OCI-LY7 (cell line): ENCODE results near the gene SLC35E1. TPM values are rescaled to one million over a fixed set of nuclear protein-coding genes. Genes with fewer than 3 reads are reported as not detected.

Experiments used
- BruUV-seq: library from RNA; stranded (reverse); fragments of 400-500 nt; replicated peaks from 2 replicates; lab custom pipeline; 2021; lab: Mats Ljungman, UMichigan
- CTCF ChIA-PET: fragments of 300-600 bp; sonication (Branson Sonifier 250); formaldehyde crosslinking; loops from one replicate; lab custom pipeline; 2022; ENCODE audit warnings: antibody characterized with exemption; ENCODE audit not compliant: unreplicated experiment; lab: Charles Lee
- POLR2A ChIA-PET: fragments of 300-600 bp; sonication (Branson Sonifier 250); formaldehyde crosslinking; loops from one replicate; lab custom pipeline; 2022; ENCODE audit warnings: antibody characterized with exemption; lab: Charles Lee
- DNase-seq: peaks from one replicate; pipeline ENCODE4 v3.0.0-alpha.2; 2015; ENCODE audit warnings: low spot score
- H2AFZ ChIP-seq: fragments of 200-600 bp; sonication (generic), shearing (Covaris generic); 2 replicates; pipeline ENCODE4 v1.6.1; 2014; ENCODE audit warnings: mild to moderate bottlenecking, antibody characterized with exemption, low read length, moderate library complexity
- H3K27ac ChIP-seq: fragments of 200-600 bp; sonication (generic); 2 replicates; pipeline ENCODE4 v1.5.1; 2014; ENCODE audit warnings: mixed run types, low read depth, mild to moderate bottlenecking, moderate library complexity, low read length, inconsistent platforms; ENCODE audit not compliant: poor library complexity, severe bottlenecking
- H3K36me3 ChIP-seq: fragments of 200-600 bp; sonication (generic); 2 replicates; pipeline ENCODE4 v1.6.1; 2014; ENCODE audit warnings: mild to moderate bottlenecking, antibody characterized with exemption, low read length, moderate library complexity, mixed read lengths; ENCODE audit not compliant: insufficient read depth
- H3K4me1 ChIP-seq: fragments of 200-600 bp; sonication (generic); 2 replicates; pipeline ENCODE4 v1.5.1; 2014; ENCODE audit warnings: mild to moderate bottlenecking, low read length; ENCODE audit not compliant: insufficient read depth, poor library complexity, severe bottlenecking
- H3K4me2 ChIP-seq: fragments of 200-600 bp; sonication (generic); 2 replicates; pipeline ENCODE4 v1.6.1; 2014; ENCODE audit warnings: mild to moderate bottlenecking, low read length
- H3K4me3 ChIP-seq: fragments of 200-600 bp; sonication (generic); 2 replicates; pipeline ENCODE4 v1.5.1; 2014; ENCODE audit warnings: mild to moderate bottlenecking, low read depth, low read length; ENCODE audit not compliant: poor library complexity, severe bottlenecking
- H3K79me2 ChIP-seq: fragments of 200-600 bp; sonication (generic); 2 replicates; pipeline ENCODE4 v1.6.1; 2016; ENCODE audit warnings: low read depth, mild to moderate bottlenecking, low read length, moderate library complexity, mixed read lengths; ENCODE audit not compliant: insufficient read depth
- H3K9me2 ChIP-seq: fragments of 200-600 bp; sonication (generic); 2 replicates; pipeline ENCODE4 v1.6.1; 2016; ENCODE audit warnings: mild to moderate bottlenecking, low read length, mixed read lengths; ENCODE audit not compliant: insufficient read depth
- H3K9me3 ChIP-seq: fragments of 200-600 bp; sonication (generic); 2 replicates; pipeline ENCODE4 v1.6.1; 2014; ENCODE audit warnings: mild to moderate bottlenecking, mixed run types, low read length, mixed read lengths
- H4K20me1 ChIP-seq: fragments of 200-600 bp; sonication (generic); 2 replicates; pipeline ENCODE4 v1.6.1; 2014; ENCODE audit warnings: mild to moderate bottlenecking, antibody characterized with exemption, low read length, moderate library complexity, mixed read lengths; ENCODE audit not compliant: insufficient read depth
- CTCF ChIP-seq: fragments of 200-600 bp; sonication (generic); conservative IDR thresholded peaks from 2 replicates; pipeline ENCODE4 v1.5.1; 2014; ENCODE audit warnings: mild to moderate bottlenecking, antibody characterized with exemption, low read length, moderate library complexity, mixed read lengths
- EZH2phosphoT487 ChIP-seq: fragments of 200-600 bp; sonication (generic); IDR thresholded peaks from 2 replicates; pipeline ENCODE4 v1.6.1; 2018; ENCODE audit warnings: low read depth, borderline replicate concordance, mild to moderate bottlenecking, mixed run types, antibody characterized with exemption, low read length, moderate library complexity, mixed read lengths
- intact Hi-C: fragments of 100-400 bp; cut with micrococcal nuclease; formaldehyde crosslinking; loops from one replicate; pipeline ENCODE4 v1.10.0; 2022; ENCODE audit not compliant: unreplicated experiment
- total RNA-seq, 2 experiments: library from RNA; depleted of rRNA in 1 of 2; stranded (reverse); fragments of >200 nt in 1 of 2; shearing (Covaris generic) in 1 of 2; gene quantifications; 2 replicates each; pipeline ENCODE4 v1.2.3, GENCODE V29; 2014 to 2022

The SLC35E1 gene
- total RNA-seq, 2 experiments from 2014 or later: 21.1 to 41.2 TPM

- Histone ChIP-seq H3K36me3 (peaks cover 98% of the 10 kb centered on the region), H3K4me2 (no peak overlapping the region), H3K9me3 (no peaks in the 10 kb centered on the region), H3K9me2 (no peaks in the 10 kb centered on the region), H3K4me3 (no peak overlapping the region), H3K27ac (no peak overlapping the region), H3K4me1 (no peaks in the 10 kb centered on the region), H3K79me2 (no peaks in the 10 kb centered on the region), H2AFZ (no peak overlapping the region), H4K20me1 (no peaks in the 10 kb centered on the region)
- POLR2A ChIA-PET: no interaction called here
- intact Hi-C loops: no loop called here
- BruUV-seq: no TSS peak
- CTCF ChIA-PET: no interaction called here
- DNase-seq: peak; percentile 37
- TF ChIP-seq EZH2phosphoT487: no peak
- peak; percentile 78 for TF ChIP-seq CTCF
Measured at GRCh38 chr19:16527971-16528521, 44.2 kb downstream of the SLC35E1 start.

- no TSS peak for BruUV-seq
- H3K9me2 ChIP-seq: no peaks in the 10 kb centered on the region
- DNase-seq: no peak
- ChIA-PET POLR2A (no interaction called here), CTCF (no interaction called here)
- H3K27ac ChIP-seq: no peak overlapping the region
- H3K79me2 ChIP-seq: no peaks in the 10 kb centered on the region
- intact Hi-C loops: no loop called here
- H3K4me2 ChIP-seq: no peak overlapping the region
- no peak overlapping the region for H3K4me3 ChIP-seq
- no peaks in the 10 kb centered on the region for H3K4me1 ChIP-seq
- peaks cover 98% of the 10 kb centered on the region for H3K36me3 ChIP-seq
- H3K9me3 ChIP-seq: no peaks in the 10 kb centered on the region
- TF ChIP-seq EZH2phosphoT487 (no peak), CTCF (no peak)
- H4K20me1 ChIP-seq: no peaks in the 10 kb centered on the region
- no peak overlapping the region for H2AFZ ChIP-seq
Measured at GRCh38 chr19:16527334-16527935, 44.8 kb downstream of the SLC35E1 start.

GRCh38 chr19:16525751-16526481 lies 46.3 kb downstream of the SLC35E1 start:
- Histone ChIP-seq H3K9me2 (no peaks in the 10 kb centered on the region), H3K79me2 (no peaks in the 10 kb centered on the region), H4K20me1 (no peaks in the 10 kb centered on the region), H3K9me3 (no peaks in the 10 kb centered on the region), H3K4me3 (no peak overlapping the region), H3K4me1 (no peaks in the 10 kb centered on the region), H3K27ac (no peak overlapping the region), H3K4me2 (no peak overlapping the region), H3K36me3 (peaks cover 96% of the 10 kb centered on the region), H2AFZ (no peak overlapping the region)
- no peak for TF ChIP-seq EZH2phosphoT487
- no peak for TF ChIP-seq CTCF
- no TSS peak for BruUV-seq
- no peak for DNase-seq
- intact Hi-C loops: no loop called here
- CTCF ChIA-PET: no interaction called here
- POLR2A ChIA-PET: no interaction called here
